GM18519 (cell line): Measurements from ENCODE around the gene MT1G.
"Not testable (repeated sequence)": the region's sequence is repeated elsewhere in the genome, so short reads cannot be mapped to it uniquely, and the experiment has no call there.

ENCODE experiments used
- ATAC-seq: cut with Tn5 transposase; IDR thresholded peaks from one replicate; pipeline ENCODE4 v1.9.1; 2021; ENCODE audit warnings: mild to moderate bottlenecking, moderate library complexity; ENCODE audit not compliant: unreplicated experiment, low FRiP score

The MT1G gene

DNA sequence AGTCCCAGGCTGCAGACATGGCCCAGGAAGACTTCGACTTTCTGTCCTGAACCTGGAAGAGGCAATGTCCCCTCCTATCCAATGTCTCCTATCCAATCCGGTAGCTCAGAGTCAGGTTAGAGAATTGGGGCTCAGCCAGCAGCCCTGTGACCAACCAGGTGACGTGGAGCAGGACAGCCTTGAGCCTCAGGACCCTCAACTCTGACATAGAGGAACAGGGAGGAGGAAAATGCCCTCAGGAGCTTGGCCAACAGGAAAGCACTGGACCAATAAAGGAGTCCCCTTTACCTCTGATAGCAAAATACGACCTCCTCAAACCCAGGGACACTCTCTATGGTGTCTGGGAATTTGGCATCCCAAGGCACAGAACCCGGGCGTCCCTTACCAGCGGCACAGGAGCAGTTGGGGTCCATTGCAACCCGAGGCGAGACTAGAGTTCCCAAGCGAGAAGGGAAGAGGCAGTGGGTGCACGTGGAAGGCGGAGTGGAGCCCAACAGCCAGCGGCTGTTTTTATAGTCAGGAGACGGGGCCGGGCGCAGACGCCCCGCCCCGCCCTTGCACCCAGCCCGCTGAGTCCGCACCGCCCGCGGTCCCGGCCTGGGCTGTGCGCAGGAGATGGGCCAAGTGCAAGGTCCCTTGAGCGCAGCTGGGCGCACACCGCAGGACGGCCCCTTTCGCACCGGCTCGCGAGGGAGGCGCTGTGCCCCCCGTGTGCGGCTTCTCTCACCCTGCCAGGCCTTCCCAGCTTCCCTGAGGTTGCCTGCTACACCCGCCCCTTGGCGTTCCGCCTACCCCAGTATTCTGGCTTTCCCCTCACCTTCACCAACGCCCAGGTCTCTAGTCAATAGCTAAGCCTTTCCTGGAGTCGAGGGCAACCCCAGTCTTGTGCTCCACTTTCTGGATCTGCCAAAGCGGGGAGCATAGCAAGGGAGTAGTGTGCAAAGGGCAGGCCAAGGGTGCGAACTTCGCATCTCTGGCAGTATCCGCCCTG is at the start of gene MT1G:
TSS of gene MT1G (minus strand) at position 485 of the 991 bp plus-strand sequence. CDS start at position 413, 72 bp downstream.
- ATAC-seq: no peak

DNA sequence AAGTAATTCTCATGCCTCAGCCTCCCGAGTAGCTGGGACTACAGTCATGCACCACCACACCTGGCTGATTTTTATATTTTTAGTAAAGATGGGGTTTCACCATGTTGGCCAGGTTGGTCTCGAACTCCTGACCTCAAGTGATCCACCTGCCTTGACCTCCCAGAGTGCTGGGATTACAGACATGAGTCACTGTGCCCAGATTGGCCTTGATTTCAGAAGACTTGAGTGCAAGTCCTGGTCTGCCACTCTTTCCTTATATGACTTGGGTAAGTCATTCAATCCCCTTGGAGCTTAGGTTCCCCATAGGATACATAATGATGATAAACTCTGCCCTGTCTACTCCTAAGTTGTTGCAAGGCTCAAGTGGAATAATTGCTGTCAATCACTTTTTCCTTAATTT is 49.7 kb upstream of the MT1G start:
- not testable (repeated sequence) for ATAC-seq

DNA sequence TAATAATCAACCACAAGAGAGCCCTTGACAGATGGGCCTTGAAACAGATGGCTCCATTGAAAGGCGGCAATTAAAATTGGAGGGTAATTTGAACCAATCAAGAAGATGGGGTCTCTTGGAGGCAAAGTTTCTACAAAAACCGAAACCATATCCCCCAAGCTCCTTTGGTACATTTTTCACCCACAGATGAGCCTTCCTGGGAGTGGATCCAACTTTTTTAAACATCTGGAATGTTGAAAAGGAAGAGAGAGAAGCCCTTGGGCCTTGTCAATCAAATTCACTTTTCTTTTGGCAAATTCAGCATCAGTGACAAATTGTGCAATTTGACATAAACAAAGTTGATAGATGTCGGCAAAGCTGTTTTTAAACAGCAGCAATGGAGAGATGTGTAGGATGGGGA is 48.9 kb upstream of the MT1G start:
- ATAC-seq: no peak

DNA sequence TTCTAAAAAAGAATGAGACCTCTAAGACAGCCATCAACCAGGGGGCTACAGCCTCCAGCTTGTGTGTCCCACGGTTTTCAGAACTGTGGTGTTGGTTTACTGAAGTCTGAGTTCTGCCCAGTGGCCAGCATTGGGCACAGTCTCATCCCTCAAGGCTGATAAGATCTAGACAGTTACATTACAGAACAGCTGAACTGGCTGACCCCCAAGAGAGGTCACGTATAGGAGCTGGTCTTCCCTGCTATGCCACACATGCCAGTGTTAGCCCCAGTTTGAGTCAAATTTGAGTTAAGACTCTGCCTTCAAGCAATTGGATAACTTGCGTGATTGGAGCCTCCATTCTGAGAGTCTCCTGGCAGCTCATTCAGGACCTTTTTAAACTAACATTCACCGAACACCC is 47.3 kb upstream of the MT1G start:
- ATAC-seq: no peak

DNA sequence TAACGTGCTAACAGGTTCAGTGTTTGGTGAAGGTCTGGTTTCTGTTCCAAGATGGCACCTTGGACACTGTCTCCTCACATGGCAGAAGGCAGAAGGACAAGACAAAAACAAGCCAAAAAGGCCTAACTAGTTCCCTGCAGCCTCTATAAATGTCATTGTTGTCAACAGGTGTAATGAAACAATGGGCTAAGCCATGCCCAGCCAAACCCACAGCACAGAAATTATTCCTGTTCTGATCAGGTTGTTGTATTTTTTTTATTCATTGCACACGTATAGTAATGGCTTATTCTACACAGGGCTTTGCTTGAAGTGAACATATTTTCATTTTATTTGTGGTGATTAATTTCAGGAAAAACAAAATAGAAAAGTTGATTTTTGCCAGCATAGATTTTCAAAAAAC is 45.9 kb upstream of the MT1G start:
- ATAC-seq: no peak

DNA sequence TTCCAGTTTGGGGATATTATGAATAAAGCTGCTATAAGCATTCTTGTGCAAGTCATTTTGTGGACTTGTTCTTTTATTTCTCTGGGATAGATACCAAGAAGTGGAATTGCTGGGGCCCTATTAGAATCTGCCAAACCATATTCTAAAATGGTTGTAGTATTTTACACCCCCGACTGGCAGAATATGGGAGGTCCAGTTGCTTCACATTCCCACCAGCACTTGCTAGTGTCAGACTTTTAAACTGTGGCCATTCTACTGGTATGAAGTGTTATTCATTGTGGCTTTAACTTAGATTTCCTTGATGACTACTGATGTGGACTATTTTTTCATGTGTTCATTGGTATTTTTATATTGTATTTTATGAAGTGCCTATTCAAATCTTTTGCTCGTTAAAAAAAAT is 44.0 kb upstream of the MT1G start:
- no peak for ATAC-seq

DNA sequence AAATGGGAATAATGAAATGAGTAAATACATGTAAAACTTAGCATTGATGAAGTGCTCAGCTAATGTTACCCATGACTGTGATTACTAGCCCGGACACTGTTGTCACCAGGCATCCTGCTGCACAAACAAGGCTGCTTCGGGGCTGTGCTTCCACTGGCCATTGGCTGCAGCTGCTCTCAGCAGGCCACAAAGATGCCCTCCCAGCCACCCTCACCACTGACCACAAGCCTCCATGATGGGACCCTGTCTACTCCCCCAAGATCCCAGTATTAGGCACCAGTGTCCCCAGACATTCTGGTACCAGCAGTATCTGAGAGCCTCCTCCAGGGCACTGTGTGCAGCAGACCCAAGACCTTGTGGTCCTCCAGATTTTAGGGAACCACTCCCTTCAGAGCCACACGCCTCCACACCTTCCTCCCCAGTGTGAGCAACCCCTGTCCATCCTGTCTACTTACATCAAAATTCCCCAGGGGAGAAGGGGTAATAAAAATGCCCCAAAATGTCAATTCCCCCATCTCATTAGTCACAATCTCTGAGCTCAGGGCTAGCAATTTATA is 42.4 kb upstream of the MT1G start:
- no peak for ATAC-seq

DNA sequence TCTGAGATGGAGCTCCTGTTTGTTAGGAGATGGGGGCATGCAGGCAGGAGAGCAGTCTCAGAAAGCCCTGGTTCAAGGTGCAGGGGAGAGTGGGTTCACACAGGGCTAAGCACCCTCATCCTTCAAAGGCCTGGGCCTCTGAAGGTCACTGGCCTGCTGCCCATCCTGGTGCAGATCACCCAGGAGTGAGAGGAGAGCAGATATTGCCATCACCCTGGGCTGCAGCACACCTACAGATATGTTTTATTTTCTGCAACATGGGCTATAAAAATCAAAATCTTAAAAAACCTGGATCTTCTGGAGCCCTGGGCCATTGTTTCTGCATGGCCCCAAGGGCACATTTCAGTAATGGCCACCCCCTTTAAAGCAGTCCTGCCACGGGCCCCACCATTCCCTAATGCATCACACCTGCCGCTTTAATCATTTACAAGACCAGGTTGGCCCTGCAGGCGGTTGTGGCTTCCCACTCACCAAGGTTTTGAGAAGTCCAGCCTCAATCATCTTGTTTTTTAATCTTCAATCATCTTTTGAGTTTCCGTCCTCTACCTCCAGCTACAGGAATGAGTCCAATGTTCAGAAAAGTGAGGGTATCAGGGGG is 41.7 kb upstream of the MT1G start:
- no peak for ATAC-seq

DNA sequence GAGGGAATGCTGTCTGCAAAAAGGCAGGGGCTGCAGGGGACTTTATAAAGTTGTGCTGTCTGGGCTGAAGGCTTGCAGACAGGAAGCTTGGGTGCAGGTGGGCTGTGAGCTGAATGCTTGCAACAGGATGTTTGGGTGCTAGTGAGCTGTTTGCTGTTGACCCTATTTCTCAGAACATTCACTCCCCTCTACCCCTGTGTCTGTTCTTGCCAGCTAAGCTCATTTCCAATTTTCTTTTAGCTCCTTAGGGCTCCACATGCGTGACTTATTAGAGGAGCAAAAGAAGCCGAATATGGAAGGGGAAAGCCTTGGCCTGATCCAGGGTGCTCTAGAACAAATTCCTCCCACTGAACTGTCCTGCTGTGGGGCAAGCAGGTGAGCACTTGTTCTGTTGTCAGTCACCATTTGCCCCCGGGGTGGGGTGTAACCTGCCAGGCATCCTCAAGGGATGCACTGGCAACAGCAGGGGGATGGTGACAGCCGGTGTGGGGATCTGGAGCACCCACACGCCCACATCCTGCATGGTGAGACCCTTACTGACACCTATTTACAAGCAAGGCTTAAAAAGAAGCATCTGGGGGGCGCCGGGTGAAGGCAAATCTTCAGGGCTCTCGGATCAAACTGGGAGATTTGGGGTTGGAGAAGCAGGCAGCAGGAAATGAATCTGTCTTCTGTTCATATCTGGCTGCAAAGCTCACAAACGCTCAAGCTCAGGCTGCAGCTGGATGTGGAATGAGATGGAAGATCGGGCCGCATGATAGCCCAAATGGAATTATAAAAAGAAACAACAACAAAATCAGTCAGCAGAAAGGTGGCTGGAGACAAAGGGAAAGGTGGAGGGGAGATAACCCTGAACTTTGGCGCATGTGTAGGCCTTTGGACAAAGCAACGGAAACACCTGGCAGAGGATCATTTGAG is 40.9 kb upstream of the MT1G start:
- no peak for ATAC-seq

DNA sequence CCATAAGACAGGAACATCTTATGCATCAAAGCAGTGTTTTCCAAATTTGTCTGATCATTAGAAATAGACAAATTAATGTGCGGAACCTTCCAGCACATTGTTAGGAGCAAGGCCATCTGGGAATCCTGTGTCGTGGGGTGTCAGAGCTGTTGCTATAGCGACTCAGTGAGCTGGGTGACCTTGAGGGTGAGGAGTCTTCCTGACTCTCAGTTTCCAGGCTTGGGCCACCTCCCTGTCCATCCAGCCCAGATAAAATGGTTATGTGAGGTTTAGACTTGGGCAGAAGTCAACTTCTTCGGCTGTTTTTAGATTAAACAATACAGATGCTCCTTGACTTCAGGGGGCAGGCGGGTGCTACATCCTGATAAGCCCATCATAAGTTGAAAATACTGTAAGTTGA is 35.0 kb upstream of the MT1G start:
- ATAC-seq: no peak

DNA sequence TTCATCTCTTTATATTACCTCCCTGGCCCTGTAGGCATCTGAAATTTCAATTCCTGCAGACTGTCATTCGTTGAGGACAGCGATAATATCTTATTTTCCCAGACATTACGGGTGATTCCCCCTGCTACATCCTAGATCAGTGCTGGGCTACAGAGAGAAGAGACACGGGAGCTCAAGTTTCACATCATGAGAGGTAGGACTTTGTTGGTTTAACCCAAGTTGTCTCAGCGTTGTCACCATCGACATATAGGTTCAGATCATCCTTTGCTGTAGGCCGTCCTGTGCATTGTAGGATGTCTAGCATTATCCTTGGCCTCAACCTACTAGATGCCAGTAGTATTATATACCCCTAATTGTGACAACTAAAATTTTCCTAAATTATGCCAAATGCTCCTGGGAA is 33.7 kb upstream of the MT1G start:
- no peak for ATAC-seq

DNA sequence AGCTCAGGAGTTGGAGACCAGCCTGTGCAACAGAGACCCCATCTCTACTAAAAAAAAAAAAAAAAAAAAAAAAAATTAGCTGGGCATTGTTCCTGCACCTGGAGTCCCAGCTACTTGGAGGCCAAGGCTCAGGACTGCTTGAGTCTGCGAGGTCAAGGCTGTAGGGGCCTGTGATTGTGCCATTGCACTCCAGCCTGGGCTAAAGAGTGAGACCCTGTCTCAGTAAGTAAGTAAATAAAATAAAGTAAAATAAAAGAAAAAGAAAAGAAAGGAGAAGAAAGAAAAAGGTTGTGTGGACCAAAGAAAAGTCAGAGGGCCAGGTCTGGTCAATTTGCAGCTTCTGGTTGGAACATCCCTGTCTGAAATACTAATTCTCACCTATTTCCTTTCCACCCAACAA is 32.8 kb upstream of the MT1G start:
- no peak for ATAC-seq

DNA sequence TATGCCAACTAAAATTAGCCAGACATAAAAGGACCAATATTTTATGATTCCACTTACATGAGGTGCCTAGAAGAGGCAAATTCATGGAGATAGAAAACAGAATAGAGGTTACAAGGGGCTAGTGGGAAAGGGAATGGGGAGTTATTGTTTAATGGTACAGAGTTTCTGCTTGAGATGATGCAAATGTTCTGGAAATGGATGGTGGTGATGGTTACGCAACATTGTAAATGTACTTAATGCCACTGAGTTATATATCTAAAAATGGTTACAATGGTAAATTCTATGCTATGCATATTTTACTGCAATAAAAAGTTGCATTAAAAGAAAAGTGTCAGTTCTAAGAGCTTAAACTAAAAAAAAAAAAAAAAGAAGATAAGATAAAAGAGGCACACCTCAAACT is 32.3 kb upstream of the MT1G start:
- ATAC-seq: no peak

DNA sequence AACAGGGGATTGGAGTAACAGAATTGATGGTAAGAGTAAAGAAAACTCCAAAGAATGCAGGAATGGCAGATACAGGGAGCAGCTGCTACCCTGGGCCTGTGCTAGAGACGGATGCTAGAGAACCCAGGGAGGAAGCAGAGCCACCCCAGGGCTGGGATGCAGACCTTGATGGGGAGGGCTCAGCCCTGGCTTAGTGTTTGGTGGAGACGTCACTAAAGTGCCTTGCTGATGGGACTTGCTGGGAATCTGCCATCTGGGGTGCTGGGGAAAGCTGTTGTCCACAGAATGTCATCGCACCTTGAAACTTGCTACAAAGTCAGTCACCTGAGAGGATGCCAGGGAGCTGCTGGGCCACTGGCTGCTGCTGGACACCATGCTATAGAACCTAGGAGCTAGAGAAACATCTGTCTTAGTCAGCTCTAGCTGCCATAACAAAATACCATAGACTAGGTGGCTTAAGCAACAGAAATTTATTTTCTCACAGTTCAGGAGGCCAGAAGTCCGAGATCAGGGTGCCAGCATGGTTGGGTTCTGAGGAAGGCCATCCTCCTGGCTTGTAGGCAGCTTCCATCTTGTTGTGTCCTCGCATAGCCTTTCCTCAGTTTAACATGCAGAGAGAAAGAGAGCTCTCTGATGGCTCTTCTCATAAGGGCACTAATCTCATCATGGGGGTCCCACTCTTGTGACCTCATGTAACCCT is 29.7 kb upstream of the MT1G start:
- no peak for ATAC-seq

DNA sequence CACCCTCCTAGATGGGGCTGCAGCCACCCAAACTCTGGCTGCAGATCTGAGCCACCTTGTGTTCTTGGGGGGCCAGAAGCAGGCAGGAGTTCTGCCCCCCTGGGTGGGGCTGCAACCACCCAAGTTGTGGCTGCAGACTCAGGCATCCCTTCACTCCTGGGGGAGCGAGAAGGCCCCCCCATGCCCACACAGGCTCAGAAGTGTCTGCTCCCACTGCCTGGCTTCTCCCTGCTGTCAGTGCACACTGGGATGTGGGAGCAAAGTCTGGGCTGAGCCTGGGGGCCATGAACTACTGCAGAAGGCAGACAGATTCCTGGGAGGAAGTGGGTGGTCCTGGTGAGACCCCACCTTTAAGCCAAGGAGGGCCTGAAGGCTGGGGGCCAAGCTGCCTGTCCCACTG is 27.4 kb upstream of the MT1G start:
- no peak for ATAC-seq

DNA sequence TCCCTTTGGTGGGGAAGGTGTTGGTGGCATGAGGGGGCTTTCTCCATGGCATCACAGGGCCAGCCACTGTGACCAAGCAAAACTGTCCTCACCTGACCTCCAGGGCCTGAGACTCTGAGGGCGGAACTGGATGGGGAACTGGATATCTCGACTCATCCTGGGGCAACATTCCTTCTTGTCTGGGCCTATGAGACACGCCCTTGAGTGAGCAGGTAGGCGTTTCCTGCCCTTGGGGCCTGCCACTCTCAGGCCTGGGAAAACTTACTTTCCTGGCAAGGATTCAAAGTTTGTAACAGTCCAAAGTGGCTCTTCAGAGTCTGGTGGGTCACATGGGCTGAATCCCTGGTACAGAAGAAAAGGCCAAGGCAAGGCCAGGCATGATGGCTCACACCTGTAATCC is 24.0 kb upstream of the MT1G start:
- no peak for ATAC-seq

DNA sequence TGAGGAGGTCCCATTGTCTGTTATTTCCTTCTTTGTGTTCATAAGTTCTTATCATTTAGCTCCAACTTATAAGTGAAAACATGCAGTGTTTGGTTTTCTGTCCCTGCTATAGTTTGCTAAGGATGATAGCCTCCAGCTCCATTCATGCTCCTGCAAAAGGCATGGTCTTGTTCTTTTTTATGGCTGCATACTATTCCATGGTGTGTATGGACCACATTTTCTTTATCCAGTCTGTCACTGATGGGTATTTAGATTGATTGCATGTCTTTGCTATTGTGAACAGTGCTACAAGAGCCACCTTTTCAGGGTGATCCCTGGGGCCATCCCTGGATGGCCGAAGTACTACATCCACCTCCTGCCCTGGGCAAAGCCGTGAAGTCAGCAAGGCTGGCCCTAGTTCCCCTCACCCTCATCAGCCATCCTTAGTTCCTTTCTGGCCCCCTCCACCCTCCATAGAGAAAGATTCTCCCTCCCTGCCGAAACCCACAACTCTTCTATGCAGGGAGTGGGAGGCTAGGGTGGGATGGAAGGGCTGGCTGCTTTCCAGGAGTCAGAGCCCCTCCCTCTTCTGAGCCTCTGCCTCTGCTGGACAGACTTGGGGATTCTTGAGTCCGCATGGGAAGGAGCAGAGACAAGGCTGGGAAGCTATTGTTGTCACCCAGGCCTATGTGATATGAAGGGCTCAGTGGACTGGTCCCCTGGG is 22.7 kb upstream of the MT1G start:
- no peak for ATAC-seq

DNA sequence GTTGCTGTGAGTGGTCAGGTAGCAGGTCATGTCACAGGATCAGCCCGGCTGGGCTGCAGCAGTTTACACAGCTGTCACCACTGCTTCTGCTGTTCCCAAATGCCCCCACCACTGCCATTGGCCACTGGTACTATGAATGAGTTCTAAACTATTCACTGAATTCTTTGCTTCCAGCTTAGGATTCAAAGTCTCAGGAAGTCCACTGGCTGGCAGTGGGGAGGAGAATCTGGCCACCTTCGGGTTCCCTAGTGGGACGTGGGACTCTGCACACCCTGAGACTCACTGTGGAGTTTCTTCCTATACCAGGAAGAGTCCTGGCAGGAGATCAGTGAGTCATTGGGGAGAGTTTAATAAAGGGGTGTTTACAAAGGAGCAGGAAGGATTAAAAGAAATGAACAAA is 21.3 kb upstream of the MT1G start:
- ATAC-seq: no peak

DNA sequence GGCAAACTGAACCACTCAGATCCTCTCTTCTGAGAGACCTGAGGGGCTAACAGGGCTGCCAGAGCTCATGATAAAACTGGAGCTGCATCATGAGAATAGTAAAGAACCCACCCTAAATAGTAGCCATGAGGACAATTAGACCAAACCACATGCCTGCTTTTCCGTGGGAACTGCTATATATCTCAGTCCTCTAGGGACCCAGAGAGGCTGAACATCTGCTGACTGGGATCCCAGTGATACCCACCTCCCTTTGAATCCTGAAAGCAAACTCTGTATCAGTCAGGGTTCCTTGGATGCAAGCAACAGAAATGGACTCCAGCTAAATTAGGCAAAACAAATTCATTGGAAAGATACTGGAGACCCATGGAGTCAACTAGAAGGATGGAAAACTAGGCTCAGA is 20.9 kb upstream of the MT1G start:
- ATAC-seq: no peak
